SK-N-SH treated with all-trans-retinoic acid at 6 μM for 48 hours (cell line): ENCODE measurements around the gene KLHL35.

ENCODE experiments used
- ATAC-seq: fragments of 200-7000 bp; cut with Tn5 transposase; 3 replicates; pipeline ENCODE4 v1.9.1; 2020; ENCODE audit warnings: mild to moderate bottlenecking, moderate library complexity
- ARNTL ChIP-seq: fragments of 450-650 bp; formaldehyde crosslinking; IDR thresholded peaks from 2 replicates; pipeline ENCODE4 v1.5.0; 2020; ENCODE audit warnings: low read depth, mild to moderate bottlenecking, moderate library complexity, borderline replicate concordance
- BACH2 ChIP-seq: fragments of 250-450 bp; sonication (Bioruptor Pico); IDR thresholded peaks from 2 replicates; pipeline ENCODE4 v1.9.0; 2021; ENCODE audit warnings: mild to moderate bottlenecking, borderline replicate concordance
- CSDC2 ChIP-seq: fragments of 250-450 bp; sonication (Bioruptor Pico); IDR thresholded peaks from 2 replicates; pipeline ENCODE4 v1.5.0; 2020; ENCODE audit warnings: mild to moderate bottlenecking, moderate library complexity
- ESRRG ChIP-seq: fragments of 250-450 bp; sonication (Bioruptor Pico); IDR thresholded peaks from 2 replicates; pipeline ENCODE4 v1.6.1; 2021; ENCODE audit warnings: mild to moderate bottlenecking
- ISL1 ChIP-seq: fragments of 250-450 bp; sonication (Bioruptor Pico); IDR thresholded peaks from 2 replicates; pipeline ENCODE4 v2.1.2; 2022; ENCODE audit warnings: mild to moderate bottlenecking, moderate library complexity
- OSR1 ChIP-seq: fragments of 250-450 bp; sonication (Bioruptor Pico); IDR thresholded peaks from 2 replicates; pipeline ENCODE4 v1.8.0; 2022; ENCODE audit warnings: moderate library complexity, mild to moderate bottlenecking, inconsistent platforms
- PPARA ChIP-seq: fragments of 250-450 bp; sonication (Bioruptor Pico); IDR thresholded peaks from 2 replicates; pipeline ENCODE4 v1.5.0; 2020; ENCODE audit warnings: mild to moderate bottlenecking, borderline replicate concordance
- RARB ChIP-seq: fragments of 250-450 bp; sonication (Bioruptor Pico); IDR thresholded peaks from 2 replicates; pipeline ENCODE4 v1.8.0; 2021; ENCODE audit warnings: mild to moderate bottlenecking, moderate library complexity
- SNAI2 ChIP-seq: fragments of 250-450 bp; sonication (Bioruptor Pico); IDR thresholded peaks from 2 replicates; pipeline ENCODE4 v1.5.0; 2020; ENCODE audit warnings: mild to moderate bottlenecking, moderate library complexity
- TCF4 ChIP-seq: fragments of 250-450 bp; sonication (Bioruptor Pico); IDR thresholded peaks from 2 replicates; pipeline ENCODE4 v1.8.0; 2021; ENCODE audit warnings: mild to moderate bottlenecking, moderate library complexity, borderline replicate concordance
- ZC3H10 ChIP-seq: fragments of 250-450 bp; sonication (Bioruptor Pico); IDR thresholded peaks from 2 replicates; pipeline ENCODE4 v1.5.1; 2021; ENCODE audit warnings: mild to moderate bottlenecking, moderate library complexity
- ZFP3 ChIP-seq: fragments of 250-450 bp; sonication (Bioruptor Pico); IDR thresholded peaks from 2 replicates; pipeline ENCODE4 v1.5.0; 2020; ENCODE audit warnings: mild to moderate bottlenecking, moderate library complexity
- ZFP30 ChIP-seq: fragments of 450-650 bp; formaldehyde crosslinking; IDR thresholded peaks from 2 replicates; pipeline ENCODE4 v1.5.0; 2022; ENCODE audit warnings: mild to moderate bottlenecking, moderate library complexity
- ZNF565 ChIP-seq: fragments of 450-650 bp; formaldehyde crosslinking; conservative IDR thresholded peaks from 2 replicates; pipeline ENCODE4 v1.5.0; 2020; ENCODE audit warnings: low read depth, mild to moderate bottlenecking, moderate library complexity
- ZNF70 ChIP-seq: fragments of 450-650 bp; formaldehyde crosslinking; IDR thresholded peaks from 2 replicates; pipeline ENCODE4 v1.5.0; 2020; ENCODE audit warnings: mild to moderate bottlenecking, moderate library complexity
- TF ChIP-seq, protein P1 (sequence below): fragments of 250-450 bp; sonication (Bioruptor Pico); IDR thresholded peaks from 2 replicates; pipeline ENCODE4 v1.8.0; 2020; ENCODE audit warnings: mild to moderate bottlenecking, moderate library complexity, borderline replicate concordance
- TF ChIP-seq, protein P2 (sequence below): fragments of 250-450 bp; sonication (Bioruptor Pico); IDR thresholded peaks from 2 replicates; pipeline ENCODE4 v1.5.1; 2020; ENCODE audit warnings: low read depth, mild to moderate bottlenecking, moderate library complexity
- TF ChIP-seq, protein P3 (sequence below): fragments of 250-450 bp; sonication (Bioruptor Pico); IDR thresholded peaks from 2 replicates; pipeline ENCODE4 v1.5.1; 2021; ENCODE audit warnings: mild to moderate bottlenecking, moderate library complexity
- TF ChIP-seq, protein P4 (sequence below): fragments of 250-450 bp; sonication (Bioruptor Pico); IDR thresholded peaks from 2 replicates; pipeline ENCODE4 v1.5.0; 2020; ENCODE audit warnings: mild to moderate bottlenecking, moderate library complexity

The KLHL35 gene

DNA sequence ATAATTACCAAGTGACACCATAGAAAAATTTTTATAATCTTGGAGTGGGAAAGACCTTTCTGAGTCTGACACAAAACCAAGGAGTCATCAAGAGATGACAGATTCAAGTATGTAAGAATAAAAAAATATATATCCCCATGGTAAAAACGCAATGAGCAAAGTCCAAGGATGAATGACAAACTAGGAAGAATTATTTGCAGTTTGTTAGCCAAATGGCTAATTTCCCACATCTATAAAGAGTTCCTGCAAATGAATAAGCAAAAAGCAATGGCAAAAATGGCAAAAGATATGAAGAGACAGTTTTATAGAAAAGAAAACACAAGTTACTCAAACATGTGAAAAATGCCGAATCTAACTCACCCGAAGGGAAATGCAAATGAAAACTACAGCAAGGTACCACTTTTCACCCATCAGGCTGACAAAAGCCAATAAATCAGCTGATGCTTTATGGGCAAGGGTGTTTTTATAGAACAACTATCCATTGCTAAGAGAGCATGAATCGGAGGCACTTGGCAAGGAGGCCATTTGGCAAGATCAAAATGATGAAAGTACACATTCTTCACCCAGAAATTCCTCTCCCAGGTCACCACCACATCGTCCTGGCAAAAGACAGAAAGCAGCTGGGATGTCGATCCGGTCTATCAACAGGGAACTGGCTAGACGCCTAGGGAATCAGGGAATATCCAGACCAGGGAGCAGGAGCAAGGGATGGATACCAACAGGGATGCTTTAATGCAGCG is 21.1 kb upstream of the KLHL35 start:
- no peak for TF ChIP-seq ZFP3 (CRISPR knock-in tag)
- TF ChIP-seq ZFP30 (CRISPR knock-in tag), result no peak
- no peak for TF ChIP-seq ZNF565
- TF ChIP-seq ISL1 (CRISPR knock-in tag), result no peak
- TF ChIP-seq, protein P1, sequence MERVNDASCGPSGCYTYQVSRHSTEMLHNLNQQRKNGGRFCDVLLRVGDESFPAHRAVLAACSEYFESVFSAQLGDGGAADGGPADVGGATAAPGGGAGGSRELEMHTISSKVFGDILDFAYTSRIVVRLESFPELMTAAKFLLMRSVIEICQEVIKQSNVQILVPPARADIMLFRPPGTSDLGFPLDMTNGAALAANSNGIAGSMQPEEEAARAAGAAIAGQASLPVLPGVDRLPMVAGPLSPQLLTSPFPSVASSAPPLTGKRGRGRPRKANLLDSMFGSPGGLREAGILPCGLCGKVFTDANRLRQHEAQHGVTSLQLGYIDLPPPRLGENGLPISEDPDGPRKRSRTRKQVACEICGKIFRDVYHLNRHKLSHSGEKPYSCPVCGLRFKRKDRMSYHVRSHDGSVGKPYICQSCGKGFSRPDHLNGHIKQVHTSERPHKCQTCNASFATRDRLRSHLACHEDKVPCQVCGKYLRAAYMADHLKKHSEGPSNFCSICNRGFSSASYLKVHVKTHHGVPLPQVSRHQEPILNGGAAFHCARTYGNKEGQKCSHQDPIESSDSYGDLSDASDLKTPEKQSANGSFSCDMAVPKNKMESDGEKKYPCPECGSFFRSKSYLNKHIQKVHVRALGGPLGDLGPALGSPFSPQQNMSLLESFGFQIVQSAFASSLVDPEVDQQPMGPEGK (CRISPR knock-in tag), result no peak
- TF ChIP-seq ZC3H10 (CRISPR knock-in tag), result no peak
- no peak for TF ChIP-seq RARB (CRISPR knock-in tag)
- no peak for TF ChIP-seq ZNF70
- no peak for TF ChIP-seq BACH2 (CRISPR knock-in tag)
- no peak for TF ChIP-seq ESRRG (CRISPR knock-in tag)
- TF ChIP-seq, protein P2, sequence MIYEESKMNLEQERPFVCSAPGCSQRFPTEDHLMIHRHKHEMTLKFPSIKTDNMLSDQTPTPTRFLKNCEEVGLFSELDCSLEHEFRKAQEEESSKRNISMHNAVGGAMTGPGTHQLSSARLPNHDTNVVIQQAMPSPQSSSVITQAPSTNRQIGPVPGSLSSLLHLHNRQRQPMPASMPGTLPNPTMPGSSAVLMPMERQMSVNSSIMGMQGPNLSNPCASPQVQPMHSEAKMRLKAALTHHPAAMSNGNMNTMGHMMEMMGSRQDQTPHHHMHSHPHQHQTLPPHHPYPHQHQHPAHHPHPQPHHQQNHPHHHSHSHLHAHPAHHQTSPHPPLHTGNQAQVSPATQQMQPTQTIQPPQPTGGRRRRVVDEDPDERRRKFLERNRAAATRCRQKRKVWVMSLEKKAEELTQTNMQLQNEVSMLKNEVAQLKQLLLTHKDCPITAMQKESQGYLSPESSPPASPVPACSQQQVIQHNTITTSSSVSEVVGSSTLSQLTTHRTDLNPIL (CRISPR knock-in tag), result no peak
- ATAC-seq, result no peak

DNA sequence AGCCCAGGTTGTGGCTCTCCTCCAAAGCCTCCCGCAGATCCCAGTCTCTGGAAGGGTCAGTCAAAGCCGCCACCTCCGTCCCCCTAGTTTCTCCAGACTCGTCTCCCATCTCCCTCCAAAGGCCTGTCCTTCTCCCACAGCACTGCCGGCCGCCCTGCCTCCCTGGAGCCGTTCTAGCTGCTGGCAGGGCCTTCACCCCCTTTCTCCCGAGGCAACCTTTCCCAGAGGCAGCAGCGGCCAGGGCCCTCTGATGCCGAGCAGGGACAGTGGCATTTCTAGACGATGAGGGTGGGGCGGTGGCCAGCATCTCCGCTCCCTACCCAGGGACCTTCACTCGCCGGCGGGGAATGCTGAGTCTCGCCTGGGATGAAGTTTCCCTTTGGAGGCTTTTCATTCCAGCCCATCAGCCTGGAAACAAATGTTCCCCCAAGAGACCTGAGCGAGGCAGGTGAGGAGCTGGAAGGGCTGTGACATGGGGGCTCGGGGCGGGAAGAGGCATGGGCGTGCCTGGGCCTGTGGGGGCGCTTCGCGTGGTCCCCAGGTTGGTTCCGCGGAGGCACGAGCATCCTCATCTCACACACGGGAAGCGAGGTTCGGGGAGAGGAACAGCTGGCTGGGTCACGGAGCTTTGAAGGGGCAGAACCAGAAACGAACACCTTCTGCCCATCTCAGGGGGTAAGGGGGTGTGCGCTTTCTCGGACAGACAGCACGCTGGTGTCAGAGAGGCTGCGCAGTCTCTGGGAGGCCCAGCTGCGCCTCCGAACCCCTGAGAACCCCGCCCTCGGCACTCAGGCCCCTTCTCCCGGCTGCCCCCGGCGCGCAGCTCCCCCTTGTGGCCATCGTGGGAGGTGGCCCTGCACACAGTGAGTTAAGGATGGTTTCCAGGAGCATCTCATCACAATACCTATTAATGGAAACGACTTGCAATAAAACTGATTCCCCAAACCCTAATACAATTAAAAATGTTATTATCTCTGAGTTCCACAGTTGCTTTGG is 18.1 kb upstream of the KLHL35 start:
- TF ChIP-seq, protein P2 (CRISPR knock-in tag), result no peak
- TF ChIP-seq TCF4 (CRISPR knock-in tag), result no peak
- no peak for TF ChIP-seq PPARA (CRISPR knock-in tag)
- TF ChIP-seq, protein P1 (CRISPR knock-in tag), result no peak
- TF ChIP-seq, protein P3, sequence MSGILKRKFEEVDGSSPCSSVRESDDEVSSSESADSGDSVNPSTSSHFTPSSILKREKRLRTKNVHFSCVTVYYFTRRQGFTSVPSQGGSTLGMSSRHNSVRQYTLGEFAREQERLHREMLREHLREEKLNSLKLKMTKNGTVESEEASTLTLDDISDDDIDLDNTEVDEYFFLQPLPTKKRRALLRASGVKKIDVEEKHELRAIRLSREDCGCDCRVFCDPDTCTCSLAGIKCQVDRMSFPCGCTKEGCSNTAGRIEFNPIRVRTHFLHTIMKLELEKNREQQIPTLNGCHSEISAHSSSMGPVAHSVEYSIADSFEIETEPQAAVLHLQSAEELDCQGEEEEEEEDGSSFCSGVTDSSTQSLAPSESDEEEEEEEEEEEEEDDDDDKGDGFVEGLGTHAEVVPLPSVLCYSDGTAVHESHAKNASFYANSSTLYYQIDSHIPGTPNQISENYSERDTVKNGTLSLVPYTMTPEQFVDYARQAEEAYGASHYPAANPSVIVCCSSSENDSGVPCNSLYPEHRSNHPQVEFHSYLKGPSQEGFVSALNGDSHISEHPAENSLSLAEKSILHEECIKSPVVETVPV (CRISPR knock-in tag), result no peak
- no peak for TF ChIP-seq ZFP3 (CRISPR knock-in tag)
- TF ChIP-seq ARNTL (CRISPR knock-in tag), result no peak
- TF ChIP-seq, protein P4, sequence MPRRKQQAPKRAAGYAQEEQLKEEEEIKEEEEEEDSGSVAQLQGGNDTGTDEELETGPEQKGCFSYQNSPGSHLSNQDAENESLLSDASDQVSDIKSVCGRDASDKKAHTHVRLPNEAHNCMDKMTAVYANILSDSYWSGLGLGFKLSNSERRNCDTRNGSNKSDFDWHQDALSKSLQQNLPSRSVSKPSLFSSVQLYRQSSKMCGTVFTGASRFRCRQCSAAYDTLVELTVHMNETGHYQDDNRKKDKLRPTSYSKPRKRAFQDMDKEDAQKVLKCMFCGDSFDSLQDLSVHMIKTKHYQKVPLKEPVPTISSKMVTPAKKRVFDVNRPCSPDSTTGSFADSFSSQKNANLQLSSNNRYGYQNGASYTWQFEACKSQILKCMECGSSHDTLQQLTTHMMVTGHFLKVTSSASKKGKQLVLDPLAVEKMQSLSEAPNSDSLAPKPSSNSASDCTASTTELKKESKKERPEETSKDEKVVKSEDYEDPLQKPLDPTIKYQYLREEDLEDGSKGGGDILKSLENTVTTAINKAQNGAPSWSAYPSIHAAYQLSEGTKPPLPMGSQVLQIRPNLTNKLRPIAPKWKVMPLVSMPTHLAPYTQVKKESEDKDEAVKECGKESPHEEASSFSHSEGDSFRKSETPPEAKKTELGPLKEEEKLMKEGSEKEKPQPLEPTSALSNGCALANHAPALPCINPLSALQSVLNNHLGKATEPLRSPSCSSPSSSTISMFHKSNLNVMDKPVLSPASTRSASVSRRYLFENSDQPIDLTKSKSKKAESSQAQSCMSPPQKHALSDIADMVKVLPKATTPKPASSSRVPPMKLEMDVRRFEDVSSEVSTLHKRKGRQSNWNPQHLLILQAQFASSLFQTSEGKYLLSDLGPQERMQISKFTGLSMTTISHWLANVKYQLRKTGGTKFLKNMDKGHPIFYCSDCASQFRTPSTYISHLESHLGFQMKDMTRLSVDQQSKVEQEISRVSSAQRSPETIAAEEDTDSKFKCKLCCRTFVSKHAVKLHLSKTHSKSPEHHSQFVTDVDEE, result no peak
- no peak for TF ChIP-seq OSR1 (CRISPR knock-in tag)
- TF ChIP-seq CSDC2 (CRISPR knock-in tag), result no peak
- no peak for TF ChIP-seq ZC3H10 (CRISPR knock-in tag)
- no peak for TF ChIP-seq SNAI2
- no peak for TF ChIP-seq ZNF565
- no peak for TF ChIP-seq RARB (CRISPR knock-in tag)
- no peak for ATAC-seq
